Islet precursor cell (in vitro differentiated cells): ENCODE data around the gene GTF3C1.

Experiments
- DNase-seq: peaks from one replicate; pipeline ENCODE4 v3.0.0-alpha.2; 2018

The GTF3C1 gene

DNA sequence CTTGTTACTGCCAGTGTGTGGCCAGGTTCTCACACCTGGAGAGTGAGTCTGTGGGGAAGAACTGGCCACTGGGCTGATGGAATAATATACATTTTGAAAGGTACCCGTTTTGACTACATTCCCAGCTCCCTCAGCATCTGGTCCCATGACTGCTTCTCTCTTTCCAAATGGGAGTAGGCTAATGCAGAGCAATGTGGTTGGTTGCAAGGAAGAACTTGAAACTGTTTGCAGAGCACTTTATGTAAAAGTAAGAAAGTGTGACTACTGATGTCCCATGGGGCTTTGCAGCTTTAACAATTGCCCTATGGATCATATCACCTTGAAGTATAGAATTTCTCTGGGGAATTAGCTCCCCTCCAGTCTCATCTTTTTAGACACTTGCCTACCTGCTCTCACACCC is 9.2 kb upstream of the GTF3C1 start:
- no peak for DNase-seq

DNA sequence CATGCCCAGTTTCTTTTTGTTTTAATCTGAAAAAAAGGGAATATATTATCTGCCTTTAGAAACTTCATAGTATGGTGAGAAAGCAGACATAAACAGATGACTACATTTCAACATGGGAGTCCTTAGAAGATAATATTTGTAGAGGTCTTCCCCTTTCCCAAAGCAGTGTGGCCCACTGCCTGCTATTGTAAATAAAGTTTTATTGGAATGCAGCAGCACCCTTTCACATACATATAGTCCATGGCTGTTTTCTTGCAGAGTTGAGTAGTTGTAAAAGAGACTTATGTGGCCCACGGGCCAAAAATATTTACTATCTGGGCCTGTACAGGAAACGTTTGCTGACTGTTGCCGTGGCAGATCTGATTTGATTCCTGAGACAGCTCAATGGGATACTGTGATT is 8.7 kb upstream of the GTF3C1 start:
- no peak for DNase-seq

DNA sequence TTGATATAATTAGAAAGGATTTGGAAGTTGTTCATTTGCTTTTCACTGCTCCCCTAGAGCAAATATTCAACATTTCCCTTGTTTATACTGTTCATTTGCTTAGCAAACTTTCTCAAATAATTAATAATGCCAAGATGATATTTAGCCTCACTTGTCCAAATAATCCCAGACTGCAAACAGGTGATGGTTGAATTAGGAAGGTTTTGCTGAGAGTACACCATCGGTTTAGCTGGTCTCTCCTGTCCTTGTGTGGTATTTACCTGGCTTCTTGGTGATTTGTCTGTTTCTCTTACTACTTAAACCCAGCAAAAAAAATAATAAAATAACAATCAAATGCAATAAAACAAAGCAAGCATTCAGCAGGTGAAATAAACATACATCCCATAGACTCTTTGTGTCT is 6.8 kb upstream of the GTF3C1 start:
- DNase-seq: no peak

DNA sequence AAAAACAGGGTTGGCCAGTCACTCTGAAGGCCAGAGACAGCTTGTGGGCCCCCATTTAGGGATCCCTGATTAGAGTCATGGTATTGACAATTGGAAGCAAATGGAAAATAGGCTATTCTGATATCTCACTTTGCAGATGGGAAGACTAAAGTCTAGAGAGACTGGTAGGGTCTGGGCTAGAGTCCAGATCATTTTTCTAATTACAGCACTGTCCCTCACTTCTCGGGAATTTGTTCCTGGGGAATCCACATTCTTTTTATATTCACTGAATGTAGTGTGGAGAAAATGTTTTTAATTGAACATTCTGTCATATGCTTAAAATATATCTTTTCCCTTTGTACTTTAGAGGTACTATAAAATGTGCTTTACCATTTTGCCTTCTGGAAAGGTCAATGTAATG is 1.3 kb upstream of the GTF3C1 start:
- DNase-seq: no peak

DNA sequence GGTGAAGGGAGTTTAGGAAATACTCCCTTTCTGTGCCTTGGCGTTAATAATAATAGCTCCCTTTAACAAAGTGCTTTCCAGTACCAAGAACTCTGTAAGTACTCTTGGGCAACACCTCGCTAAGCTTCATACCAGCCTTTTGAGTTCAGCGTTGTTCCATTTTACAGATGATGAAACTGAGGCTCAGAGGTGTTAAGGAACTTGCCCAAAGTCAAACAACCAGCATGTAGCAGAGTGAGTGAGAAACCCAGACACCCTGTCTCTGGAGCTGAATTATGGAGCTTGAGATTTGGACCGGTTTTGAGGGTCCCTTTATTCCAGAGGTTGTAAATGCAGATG is 838 bp upstream of the GTF3C1 start:
- no peak for DNase-seq

DNA sequence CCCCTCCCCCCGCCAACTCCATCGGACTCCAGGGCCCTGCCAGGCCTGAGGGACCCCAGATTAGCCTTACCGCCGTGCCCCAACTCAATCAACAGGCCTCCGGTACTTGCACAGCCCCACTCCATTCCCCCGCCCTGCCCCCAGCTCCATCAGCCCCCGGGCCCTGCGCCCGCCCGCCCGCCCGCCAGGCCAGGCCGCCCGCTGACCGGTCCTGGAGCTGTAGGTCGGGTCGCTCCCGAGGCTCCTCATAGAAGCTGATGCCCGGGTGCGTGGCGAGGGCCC is 308 bp downstream of the GTF3C1 start:
- DNase-seq: no peak

DNA sequence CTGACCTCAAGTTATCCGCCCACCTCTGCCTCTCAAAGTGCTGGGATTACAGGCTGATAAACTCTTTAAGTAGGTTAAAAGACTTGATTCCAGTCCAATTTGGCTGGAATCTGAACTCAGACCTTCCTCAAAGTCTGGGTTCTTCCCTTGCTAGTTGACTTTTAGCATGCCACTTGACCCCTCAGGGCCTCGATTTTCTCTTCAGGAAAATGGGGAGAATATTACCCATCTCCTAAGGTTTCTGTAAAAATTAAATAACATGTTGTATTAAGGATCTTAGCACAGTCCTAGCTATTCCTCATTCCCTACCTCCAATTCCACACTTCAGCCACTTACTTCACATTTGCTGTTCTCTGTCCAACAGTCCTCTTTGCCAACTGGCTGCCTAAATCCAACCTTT is 1.9 kb downstream of the GTF3C1 start:
- no peak for DNase-seq

DNA sequence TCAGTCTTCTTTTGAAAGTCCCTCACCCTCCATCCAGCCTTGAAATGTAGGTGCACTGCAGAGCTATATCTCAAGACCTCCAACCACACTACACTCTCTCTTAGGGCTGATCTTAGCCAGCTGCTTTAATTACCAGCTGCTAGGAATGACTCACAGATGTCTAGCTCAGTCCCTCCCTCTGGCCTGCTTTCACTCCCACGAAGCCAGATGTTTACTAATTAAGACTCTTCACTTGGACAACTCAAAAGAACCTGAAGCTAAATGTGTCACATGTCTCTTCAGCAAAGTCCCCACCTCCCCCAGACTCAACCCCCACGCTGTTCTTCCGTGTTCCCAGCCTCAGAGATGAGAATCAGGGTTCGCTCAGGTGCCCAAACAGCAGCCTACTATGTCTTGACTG is 2.6 kb downstream of the GTF3C1 start:
- DNase-seq: peak; percentile 72

DNA sequence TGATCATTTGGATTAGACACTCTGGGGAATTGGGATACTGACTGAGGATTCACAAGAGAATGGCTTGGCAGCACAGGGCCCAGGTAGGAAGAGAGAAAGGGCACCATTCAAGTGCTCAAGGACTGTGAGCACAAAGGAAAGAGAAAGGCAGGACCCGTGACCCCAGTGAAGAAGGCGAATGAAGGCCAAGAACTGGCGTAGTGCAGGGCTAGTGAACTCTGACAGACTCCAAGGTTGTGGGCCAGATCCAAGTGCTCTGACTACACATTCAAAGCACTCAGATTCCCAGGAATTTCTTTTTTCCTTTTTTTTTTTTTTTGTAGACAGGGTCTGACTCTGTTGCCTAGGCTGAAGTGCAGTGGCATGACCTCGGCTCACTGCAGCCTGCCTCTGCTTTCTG is 5.0 kb downstream of the GTF3C1 start:
- DNase-seq: no peak

DNA sequence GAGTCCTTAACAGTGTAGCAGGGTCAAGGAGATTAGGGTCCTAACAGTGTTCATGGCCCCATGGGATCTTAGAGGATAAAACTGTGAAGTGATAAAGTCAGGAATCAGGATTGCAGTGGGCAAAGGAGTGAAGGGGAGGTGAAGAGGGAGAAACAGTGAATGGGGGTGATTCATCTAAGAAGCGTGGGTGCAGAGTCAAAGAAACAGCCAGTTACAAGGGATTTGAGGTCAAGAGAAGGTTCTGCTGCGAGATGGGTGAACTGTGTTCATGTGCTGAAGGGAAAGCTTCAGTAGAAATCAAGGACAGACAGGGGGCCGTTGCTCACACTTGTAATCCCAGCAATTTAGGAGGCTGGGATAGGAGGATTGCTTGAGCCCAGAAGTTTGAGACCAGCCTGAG is 5.9 kb downstream of the GTF3C1 start:
- DNase-seq: no peak

DNA sequence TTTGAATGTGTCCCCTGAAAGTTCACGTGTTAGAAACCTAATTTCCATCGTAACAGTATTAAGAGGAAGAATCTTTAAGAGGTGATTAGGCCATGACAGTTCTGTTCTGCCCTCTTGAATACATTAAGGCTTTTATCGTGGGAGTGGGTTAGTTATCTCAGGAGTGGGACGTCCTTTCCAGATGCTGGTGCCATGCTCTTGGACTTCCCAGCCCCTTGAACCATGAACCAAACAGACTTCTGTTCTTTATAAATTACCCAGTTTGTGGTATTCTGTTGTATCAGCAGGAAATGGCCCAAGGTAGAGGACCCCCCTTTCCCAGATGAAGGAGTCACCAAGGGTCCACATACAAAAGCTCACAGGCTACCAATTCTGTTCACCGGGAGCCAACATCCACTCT is 10.1 kb downstream of the GTF3C1 start:
- no peak for DNase-seq

DNA sequence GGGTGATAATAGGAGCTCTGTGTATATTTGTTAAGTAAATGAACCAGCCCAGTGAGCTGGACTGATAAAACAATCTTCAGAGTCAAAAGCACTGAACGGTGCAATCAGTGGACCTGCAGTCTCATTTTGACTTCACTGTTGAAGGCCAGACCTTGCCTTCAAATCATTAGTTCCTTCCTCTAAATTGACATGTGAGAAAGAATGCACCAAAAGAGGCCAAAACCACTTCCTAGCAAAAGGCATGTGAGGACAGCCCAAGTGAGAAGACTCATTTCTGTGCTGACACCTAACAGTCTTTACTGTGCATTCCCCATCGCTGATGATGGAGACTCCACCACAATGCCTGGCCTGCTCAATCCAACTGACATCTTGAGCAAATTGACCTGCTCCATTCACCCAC is 10.6 kb downstream of the GTF3C1 start:
- no peak for DNase-seq

DNA sequence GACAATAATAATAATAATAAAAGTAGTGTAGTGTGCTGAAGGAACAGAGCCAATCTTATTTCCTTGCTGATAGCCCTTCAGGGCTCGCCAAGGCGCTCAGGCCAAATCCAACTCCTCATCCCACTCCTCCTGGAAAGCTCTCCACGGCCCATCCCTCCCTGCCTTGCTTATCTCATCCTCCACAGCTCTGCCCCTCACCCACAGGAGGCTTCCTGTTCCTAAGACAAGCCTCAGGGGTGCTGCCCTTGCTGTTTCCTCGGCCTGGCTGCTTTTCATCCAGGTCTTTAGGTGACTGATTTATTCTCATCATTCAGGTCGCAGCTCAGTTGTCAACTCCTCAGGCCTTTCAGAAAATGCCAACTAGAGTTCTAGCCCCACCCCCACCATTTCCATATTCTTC is 11.2 kb downstream of the GTF3C1 start:
- no peak for DNase-seq

DNA sequence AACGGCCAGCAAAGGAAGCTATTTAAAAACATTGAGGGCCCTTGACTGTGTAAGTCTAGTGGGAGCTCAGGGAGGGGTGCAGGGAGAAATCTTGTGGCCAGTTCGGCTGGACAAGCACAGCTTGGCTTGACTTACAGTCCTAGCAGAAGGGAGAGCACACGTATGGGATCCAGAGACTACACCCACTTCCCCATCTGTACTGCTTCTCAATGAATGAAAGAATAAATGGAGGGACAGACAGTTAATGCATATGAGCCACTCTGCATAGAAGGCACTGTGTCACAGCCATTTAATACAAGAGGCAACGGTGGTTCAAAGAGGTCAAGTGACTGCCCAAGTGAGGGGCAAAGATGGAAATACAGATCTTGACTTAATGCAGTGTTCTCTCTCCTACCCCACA is 15.5 kb downstream of the GTF3C1 start:
- DNase-seq: no peak

DNA sequence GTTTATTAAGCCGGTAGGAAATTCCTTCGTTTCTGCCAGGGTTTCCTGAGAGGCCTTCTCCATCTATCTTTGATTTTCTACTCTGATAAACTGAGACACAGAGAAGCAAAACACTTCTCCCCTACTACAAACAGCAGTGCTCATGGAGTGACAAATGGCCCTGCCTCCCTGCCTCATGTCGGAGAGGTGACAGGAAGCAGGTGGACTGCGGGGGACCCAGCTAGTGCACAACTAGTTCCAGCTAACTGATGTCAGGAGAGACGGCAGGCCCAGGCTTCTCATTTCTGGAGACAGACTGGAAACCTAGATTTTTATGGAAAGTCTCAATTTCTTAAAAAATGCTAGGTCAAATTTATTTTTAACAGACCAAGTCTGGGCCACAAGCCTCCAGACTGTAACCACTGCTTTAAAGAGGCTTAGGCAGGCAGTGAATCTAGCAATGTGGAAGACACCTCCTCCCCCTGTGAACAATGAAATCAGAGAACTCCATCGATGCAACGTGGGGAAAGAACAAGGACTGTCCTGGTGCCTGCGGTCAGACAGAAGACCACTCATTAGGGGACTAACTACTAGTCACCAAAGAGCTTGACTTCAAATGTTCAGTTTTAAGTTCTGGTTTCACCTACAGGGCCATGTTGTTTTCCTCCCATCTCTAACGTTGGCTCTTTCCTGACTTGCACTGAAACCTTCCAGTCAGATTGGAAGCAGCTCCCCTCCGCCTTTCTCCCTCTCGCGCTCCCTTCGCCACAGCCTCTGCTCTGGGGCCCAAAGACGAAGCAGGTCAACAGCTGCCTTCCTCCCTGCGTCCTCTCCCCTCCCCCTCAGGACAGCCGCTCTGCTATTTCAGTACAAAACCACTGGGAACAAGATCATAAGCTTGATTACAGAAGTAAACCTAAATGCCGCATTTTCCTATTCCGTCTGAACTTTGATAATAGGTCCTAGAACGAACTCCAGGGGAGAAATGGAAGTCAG is 17.6 kb downstream of the GTF3C1 start:
- no peak for DNase-seq

DNA sequence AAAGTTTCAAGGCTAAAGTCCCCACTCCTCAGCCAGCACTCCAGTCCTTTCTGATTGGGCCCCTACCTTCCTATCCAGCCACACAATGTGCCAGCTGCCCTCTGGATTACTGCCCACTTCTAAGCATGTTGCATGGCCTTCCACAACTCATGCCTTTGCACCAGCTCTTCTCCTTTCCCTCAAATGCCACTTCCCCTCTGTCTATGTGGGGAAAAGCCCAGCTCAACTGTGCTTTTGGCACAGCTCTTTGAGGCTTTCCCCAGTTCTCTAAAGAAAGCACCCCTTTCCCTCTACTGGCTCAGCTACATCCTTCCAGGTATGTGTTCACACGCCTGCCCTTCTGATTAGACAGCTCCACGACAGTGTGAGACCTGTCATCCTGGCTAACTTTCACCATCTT is 18.5 kb downstream of the GTF3C1 start:
- no peak for DNase-seq

DNA sequence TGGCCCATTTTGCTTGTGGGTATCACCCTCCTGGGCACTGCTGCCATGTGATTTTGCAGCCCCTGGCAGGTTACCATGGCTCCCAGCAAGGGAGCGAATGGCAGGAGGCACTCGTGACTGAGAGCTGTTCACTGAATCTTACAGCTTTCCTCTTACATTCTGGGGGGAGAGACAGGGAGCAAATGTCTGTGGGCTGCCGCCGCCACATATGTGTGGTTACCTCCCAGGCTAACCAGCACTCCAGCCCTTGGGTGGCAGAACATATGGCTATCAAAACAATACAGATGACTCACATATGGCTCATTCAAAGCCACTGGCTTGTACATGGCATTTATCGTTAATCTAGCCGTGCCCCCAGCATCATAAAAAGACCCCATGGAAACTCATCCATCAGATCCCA is 19.8 kb downstream of the GTF3C1 start:
- DNase-seq: no peak

DNA sequence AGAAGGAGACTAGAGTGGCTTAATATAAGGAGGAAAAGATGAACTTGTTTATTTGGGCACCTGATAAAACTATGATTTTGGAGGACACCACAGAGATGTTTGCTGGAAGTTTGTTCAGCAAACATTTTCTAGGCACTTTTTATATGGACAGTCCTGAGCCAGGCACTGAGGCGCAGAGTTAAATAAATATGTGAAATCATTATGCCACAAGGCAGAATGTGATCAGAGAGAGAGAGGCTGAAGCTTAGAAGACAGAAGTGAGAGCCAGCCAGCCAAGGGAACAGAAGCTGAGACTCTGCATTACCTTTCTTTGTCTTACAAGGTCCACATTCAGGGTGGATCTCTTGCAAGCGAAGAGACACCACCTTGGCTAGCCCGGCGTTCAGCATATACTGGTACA is 21.4 kb downstream of the GTF3C1 start:
- no peak for DNase-seq

DNA sequence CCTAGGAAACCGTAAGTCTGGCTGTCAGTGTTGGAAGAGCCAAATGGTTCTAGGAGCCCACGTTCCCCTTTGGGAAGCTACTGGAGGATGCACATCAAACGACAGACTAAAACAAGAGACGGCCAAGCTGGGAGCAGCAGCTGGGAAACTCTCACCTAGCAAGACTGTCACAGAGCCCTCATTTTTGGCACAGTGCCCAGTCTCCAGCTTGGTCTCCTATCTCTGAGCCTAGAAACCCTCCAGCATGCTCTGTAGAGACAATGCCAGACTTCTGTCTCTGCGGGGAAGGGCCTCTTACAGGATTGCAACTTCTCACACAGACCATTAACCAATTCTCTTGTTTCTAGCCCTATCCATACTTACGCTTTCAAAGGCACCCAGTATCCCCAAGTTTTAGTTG is 23.5 kb downstream of the GTF3C1 start:
- DNase-seq: no peak

DNA sequence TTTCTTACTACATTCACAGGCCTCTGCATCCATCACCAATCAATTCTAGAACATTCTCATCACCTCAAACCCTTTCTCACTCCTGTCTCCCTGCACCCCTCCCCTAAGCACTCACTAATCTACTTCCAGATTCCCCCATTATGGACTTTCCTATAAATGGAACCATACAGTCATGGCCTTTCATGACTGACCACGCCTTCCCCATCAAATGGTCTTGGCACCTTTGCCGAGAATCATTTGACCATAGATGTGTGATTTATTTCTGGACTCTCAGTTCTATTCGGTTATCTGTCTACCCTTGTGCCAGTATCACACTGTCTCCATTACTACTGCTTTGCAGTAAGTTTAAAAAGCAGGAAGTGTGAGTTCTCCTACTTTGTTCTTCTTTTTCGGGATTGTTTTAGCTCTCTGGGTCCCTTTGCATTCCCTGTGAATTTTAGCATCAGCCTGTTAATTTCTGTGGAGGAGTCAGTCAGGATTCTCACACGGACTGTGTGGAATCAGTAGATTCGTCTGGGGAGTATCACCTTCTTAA is 27.5 kb downstream of the GTF3C1 start:
- DNase-seq: no peak

DNA sequence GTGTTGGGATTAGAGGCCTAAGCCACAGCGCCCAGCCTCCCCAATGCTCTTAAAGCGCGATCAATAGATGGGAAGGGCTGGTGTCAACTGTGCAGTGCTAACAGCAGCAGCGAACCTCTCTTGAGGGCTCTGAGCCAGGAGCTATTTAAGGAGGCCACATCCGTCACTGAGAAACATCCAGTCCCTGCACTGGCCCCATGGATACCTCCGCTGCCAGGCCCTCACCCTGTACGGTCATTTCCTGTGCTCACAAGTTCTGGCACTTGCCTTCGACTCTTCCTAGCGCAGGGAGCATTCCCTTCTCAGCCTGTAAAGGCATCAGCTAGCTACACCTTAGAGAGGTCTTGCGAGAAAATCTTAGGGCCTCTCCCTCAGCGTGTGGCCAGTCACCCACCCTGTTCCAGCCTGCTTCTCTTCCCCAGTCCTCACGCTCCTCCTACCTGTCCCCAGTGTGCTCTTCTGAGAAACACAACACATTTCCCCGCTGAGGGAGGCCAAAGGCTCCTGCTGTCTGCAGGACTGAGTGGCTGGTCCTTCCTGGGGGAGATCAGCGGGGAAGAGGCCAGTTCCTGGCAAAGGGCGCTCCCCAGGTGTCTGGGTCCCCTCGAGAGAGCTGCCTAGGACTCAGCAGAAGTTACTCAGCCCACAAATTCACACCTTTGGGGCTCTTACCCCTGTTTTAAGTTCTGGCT is 28.6 kb downstream of the GTF3C1 start:
- no peak for DNase-seq

DNA sequence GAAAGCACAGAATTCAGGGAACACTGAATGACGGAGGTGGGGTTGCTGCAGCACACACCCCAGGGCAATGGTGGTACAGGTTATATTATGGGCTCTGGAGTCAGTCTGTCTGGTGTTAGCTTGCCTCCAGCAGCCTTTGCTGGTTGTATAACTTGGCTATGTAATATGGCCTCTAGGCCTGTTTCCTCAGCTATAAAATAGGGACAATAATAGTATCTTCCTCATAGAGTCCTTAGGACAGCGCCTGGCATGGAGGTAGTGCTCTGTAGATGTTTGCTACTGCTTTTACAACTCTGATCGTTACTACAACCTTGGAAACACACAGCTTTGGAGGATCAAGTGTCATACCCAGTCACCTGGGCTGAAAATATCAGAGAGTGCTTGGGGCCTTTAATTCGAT is 31.5 kb downstream of the GTF3C1 start:
- DNase-seq: no peak

DNA sequence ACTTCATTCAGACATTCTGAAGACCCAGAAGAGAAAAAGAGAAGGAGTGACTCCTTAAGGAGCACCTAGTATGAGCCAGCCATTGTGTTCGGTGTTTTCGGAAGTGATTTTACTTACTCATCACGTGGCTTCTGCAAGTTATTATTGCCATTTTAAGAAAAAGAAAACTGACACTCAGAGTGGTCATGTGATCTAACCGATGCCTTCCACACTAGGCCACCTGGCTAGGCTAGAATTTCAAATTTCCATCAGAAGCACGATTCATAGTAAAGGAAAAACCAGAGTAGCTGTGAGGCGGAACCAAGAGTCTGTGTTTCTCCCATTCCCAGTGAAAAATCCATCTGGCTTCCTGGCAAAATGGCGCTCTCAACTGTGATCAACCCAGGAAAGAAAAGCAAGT is 32.0 kb downstream of the GTF3C1 start:
- no peak for DNase-seq

DNA sequence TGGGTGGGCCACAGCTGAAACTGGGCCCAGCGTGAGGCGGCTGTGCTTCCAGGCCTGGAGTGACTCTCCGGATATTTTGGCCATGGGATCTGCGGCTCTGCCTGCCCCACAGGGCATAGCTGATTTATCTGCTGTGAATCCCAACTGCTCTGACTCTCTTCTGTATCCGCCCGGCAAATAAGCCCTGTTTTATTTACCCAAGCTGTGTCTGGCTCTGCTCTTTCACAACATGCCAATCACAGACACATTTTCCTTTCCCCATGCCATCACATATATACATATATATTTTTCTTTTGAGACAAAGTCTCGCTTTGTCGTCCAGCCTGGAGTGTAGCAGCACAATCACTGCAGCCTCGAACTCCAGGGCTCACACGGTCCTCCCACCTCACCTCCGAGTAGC is 33.3 kb downstream of the GTF3C1 start:
- no peak for DNase-seq

DNA sequence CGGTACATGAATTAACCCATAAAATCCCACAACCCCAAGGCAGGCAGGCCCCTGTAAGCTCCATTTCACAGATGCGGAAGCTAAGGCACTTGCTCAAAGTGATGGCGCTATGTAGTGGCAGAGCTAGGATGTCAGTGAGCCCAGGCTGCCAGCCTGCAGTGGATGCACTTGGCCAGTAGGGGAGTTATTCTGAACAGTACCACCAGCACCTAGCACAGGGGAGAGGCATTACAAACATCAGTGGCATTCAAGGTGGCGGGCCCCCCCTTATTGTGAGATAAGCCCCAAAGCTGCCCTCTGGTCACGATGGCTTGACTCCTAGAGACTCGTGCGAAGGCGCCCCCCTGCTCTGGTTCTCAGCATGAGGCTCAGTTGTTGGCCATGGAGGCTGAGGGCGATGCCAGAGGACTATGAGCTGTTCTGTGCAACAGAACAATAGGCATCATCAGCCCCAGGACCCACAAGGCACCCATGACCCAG is 33.8 kb downstream of the GTF3C1 start:
- peak; percentile 71 for DNase-seq
